NCI-H524 (cell line): ENCODE measurements around the gene SFT2D2.
A peak's percentile ranks its signal among the peaks of the same experiment; 100 is the strongest.

Experiments
- DNase-seq, 2 experiments: peaks; one replicate each; lab custom pipeline; 2025; lab: John Stamatoyannopoulos, UW

SFT2D2 gene

DNA sequence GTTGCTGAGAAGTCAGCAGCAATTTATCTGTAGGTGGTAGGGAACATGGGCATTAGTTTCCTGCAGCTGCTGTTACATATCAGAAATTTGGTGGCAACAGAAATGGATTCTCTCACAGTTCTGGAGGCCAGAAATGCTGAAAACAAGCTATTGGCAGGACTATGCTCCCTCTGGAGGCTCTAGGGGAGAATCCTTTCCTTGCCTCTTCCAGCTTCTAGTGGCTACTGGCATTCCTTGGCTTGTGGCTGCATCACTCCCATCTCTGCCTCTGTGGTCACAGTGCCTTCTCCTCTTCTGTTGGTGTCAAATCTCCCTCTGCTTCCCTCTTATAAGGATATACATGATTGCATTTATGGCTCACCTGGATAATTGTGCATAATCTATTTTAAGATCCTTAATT, 2.5 kb upstream of the SFT2D2 start:
- no peak for DNase-seq

- no peak for DNase-seq
These were observed 1.9 kb upstream of the SFT2D2 start for GRCh38 chr1:168223681-168224540.

- DNase-seq = no peak
These were observed 813 bp upstream of the SFT2D2 start for GRCh38 chr1:168224991-168225390.

- DNase-seq = no peak
These were observed 1.8 kb downstream of the SFT2D2 start for GRCh38 chr1:168227620-168228019.

GRCh38 chr1:168229893-168230292, 4.1 kb downstream of the SFT2D2 start:
- DNase-seq = no peak

DNA sequence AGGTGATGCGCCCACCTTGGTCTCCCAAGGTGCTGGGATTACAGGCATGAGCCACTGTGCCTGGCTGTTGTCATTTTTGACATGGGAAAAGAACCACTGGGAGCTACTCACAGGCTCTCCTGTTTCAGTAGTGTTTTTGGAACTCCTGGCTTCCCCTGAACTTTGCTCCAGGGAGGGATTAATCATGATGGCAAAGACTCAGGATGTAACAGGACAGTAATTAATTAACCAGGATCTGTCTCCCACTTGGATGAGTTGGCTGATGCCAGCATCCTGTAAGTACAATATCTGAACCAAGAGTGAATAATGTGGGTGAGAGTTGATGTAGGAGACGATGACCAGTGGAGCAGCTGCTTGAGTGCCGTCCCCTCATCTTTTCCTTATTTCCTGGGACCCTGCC, 4.9 kb downstream of the SFT2D2 start:
- no peak for DNase-seq

GRCh38 chr1:168234846-168235547, 9.2 kb downstream of the SFT2D2 start:
- peak; percentile 5 to 42 for DNase-seq

DNA sequence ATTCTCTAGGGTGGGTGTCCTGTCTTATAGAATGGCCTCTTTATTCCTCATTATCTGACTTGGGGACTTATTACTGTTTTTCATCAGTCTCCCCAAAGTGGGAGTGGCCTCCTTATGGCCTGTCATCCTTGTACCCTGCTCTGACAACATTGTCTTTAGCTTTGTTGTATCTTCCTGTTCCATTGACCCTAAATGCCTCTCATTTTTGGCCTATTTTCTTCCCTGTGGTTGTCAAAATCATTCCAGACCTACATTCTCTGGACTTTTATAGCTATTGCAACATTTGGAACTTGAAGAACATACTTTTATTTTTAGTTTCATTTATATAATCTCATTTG, 9.7 kb downstream of the SFT2D2 start:
- no peak for DNase-seq

DNA sequence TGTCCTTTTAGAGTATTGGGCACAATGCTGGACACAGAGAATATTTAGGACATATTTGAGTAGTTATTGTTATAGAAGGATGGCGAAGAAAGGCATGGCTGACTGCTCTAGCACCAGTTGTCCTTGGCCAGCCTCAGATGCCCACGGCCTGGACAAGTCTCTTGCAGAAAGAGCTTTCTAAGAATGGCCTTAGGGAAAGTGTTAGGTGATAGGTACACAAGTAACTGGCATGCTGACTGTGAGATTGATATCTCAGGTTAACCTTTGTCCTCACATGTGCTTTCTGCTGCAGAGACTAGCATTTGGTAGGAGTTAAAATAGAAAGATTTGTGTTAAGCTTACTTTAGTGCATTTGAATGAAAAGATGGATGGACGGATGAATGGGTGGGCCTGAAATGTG, 10.1 kb downstream of the SFT2D2 start:
- no peak for DNase-seq

GRCh38 chr1:168236836-168237611, 11.2 kb downstream of the SFT2D2 start:
- DNase-seq = no peak

GRCh38 chr1:168243198-168243597, 17.4 kb downstream of the SFT2D2 start:
- no peak for DNase-seq

GRCh38 chr1:168243636-168244212, 17.9 kb downstream of the SFT2D2 start:
- DNase-seq = no peak

- DNase-seq = no peak
These were observed 19.2 kb downstream of the SFT2D2 start for GRCh38 chr1:168245042-168245441.

- no peak for DNase-seq
These were observed 20.7 kb downstream of the SFT2D2 start for GRCh38 chr1:168246506-168246905.

GRCh38 chr1:168252204-168252733, 26.5 kb downstream of the SFT2D2 start:
- DNase-seq = no peak

DNA sequence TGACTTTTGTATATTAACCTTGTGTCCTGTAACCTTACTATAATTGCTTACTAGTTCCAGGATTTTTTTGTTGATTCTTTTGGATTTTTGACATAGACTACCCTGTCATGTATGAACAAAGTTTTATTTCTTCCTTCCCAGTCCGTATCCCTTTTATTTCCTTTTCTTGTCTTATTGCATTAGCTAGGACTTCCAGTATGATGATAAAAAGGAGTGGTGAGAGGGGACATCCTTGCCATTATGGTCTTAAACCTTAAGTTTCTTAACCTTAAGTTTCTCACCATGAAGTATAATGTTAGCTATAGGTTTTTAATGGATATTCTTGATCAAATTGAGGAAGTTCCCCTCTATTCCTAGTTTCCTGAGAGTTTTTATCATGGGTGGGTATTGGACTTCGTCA, 30.4 kb downstream of the SFT2D2 start:
- no peak for DNase-seq

DNA sequence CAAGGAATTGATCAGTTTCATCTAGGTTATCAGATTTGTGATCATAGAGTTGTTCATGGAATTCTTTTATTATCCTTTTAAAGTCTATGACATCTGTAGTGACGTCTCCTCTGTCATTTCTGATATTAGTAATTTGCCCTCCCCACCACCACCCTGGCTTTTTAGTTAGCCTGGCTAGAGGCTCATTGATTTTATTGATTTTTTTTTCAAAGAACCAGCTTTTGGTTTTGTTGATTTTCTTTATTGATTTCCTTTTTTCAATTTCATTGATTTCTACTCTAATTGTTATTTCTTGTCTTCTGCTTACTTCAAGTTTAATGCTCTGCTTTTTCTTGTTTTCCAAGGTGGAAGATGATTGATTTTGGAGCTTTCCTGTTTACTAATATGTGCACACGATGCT, 31.6 kb downstream of the SFT2D2 start:
- no peak for DNase-seq

GRCh38 chr1:168259567-168259966, 33.8 kb downstream of the SFT2D2 start:
- no peak for DNase-seq

DNA sequence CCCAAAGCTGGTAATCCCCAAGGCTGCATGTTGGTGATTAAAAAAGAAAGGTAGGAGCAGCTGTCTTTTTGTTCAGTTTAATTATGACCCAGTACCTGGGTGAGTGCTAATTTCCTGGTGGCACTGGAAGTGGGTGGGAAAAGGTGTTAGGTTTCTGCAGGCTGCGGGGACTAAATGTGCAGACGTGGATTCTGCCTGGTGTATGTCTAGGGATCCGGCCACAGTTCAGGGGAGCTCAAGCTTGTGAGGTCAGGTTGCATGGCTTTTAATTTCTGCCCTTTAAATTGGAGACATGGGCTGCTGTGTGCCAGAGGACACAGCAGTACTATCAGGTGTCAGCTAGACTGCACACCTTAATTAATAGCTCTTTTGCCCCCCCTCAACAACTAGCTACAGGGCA, 34.6 kb downstream of the SFT2D2 start:
- DNase-seq = peak; percentile 5 to 67

DNA sequence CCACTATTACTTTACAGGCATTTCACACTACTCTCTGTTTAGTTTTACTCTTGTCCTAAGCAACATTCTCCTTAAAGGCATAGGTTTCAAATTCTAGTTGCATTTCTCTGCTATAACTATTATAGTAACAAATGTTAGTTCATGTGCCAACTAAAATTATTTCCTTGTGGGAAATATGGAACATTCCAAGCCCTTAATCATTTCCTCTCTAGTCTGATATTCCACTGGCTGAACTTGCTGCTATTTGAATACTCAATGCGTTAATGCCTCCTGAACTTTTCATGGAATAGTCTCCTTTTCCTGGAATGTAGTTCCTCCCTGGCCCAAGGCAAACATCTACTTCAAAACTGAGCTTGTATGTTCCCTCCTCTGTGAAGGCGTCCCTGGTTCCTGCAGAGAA, 35.6 kb downstream of the SFT2D2 start:
- no peak for DNase-seq

DNA sequence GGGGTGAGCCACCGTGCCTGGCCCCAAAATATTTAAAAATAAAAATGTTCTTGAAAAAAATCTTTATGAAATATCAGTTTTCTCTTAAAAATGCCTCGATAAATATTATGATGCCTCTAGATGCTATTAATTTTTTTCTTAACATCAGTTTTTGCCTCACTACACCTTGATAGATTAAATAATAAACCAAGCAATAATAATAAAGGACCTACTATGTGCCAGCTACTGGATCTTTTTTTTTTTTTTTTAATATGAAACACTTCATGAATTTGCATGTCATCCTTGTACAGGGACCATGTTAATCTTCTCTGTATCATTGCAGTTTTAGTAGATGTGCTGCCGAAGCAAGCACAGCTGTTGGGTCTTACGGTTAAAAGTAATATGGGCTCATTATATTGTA, 37.3 kb downstream of the SFT2D2 start:
- no peak for DNase-seq

- no peak for DNase-seq
These were observed 38.5 kb downstream of the SFT2D2 start for GRCh38 chr1:168264296-168264695.
